HK-2 (cell line): ENCODE results near the gene TMA7B.

Experiments used
- DNase-seq: peaks from one replicate; pipeline ENCODE4 v3.0.0-alpha.2; 2018; ENCODE audit not compliant: unreplicated experiment

Gene TMA7B

GRCh38 chr22:39952347-39952746 lies 7.8 kb upstream of the TMA7B start:
- DNase-seq, result no peak

- no peak for DNase-seq
These were observed 7.1 kb upstream of the TMA7B start for GRCh38 chr22:39953101-39953500.

- no peak for DNase-seq
These were observed 5.6 kb upstream of the TMA7B start for GRCh38 chr22:39954584-39955055.

GRCh38 chr22:39955675-39956074 lies 4.5 kb upstream of the TMA7B start:
- no peak for DNase-seq

GRCh38 chr22:39956932-39957664 lies 3.1 kb upstream of the TMA7B start:
- no peak for DNase-seq

GRCh38 chr22:39958009-39958711 lies 2.0 kb upstream of the TMA7B start:
- DNase-seq, result no peak

GRCh38 chr22:39958949-39959639 lies 1.1 kb upstream of the TMA7B start:
- DNase-seq, result no peak

- DNase-seq, result peak; percentile 53
These were observed 872 bp downstream of the TMA7B start for GRCh38 chr22:39960791-39961746.

GRCh38 chr22:39962071-39962470 lies 1.9 kb downstream of the TMA7B start:
- peak; percentile 42 for DNase-seq

- no peak for DNase-seq
These were observed 5.6 kb downstream of the TMA7B start for GRCh38 chr22:39965748-39966147.

GRCh38 chr22:39966470-39966869 lies 6.3 kb downstream of the TMA7B start:
- no peak for DNase-seq

- no peak for DNase-seq
These were observed 7.1 kb downstream of the TMA7B start for GRCh38 chr22:39967103-39967829.

- no peak for DNase-seq
These were observed 8.1 kb downstream of the TMA7B start for GRCh38 chr22:39967996-39968972.

- no peak for DNase-seq
These were observed 10.5 kb downstream of the TMA7B start for GRCh38 chr22:39970742-39971141.

- DNase-seq, result no peak
These were observed 12.4 kb downstream of the TMA7B start for GRCh38 chr22:39972641-39973040.

- no peak for DNase-seq
These were observed 13.5 kb downstream of the TMA7B start for GRCh38 chr22:39973656-39974055.

GRCh38 chr22:39974065-39974464 lies 13.9 kb downstream of the TMA7B start:
- DNase-seq, result no peak

- no peak for DNase-seq
These were observed 18.9 kb downstream of the TMA7B start for GRCh38 chr22:39979048-39979447.

GRCh38 chr22:39979458-39979857 lies 19.3 kb downstream of the TMA7B start:
- no peak for DNase-seq

- DNase-seq, result no peak
These were observed 20.4 kb downstream of the TMA7B start for GRCh38 chr22:39980596-39980995.
